CD14-positive monocyte (primary cell): Measurements from ENCODE around the gene SF3B4. TPM values are rescaled to one million over a fixed set of nuclear protein-coding genes. Genes with fewer than 3 reads are reported as not detected.

Experiments
- DNase-seq, 3 donors: peaks; one replicate each; pipeline ENCODE4 v3.0.0-alpha.2; 2011 to 2022
- H2AFZ ChIP-seq: 2 replicates; pipeline ENCODE4 v1.6.0; 2012; ENCODE audit warnings: mild to moderate bottlenecking, low read depth, low read length, inconsistent platforms; ENCODE audit not compliant: insufficient read depth, poor library complexity, severe bottlenecking
- H3K27ac ChIP-seq, 2 donors: 1 replicate in 1 of 2; 2 replicates in 1 of 2; pipeline ENCODE4 v1.5.1; 2012 to 2013; ENCODE audit warnings: low read length in 2 of 2, control low read depth in 1 of 2, inconsistent platforms in 1 of 2, low read depth in 1 of 2, mild to moderate bottlenecking in 1 of 2
- H3K27me3 ChIP-seq, 2 donors: one replicate each; pipeline versions ENCODE4 v1.6.0 to v1.6.1; 2011 to 2013; ENCODE audit warnings: low read length in 2 of 2; ENCODE audit not compliant: control insufficient read depth in 2 of 2, insufficient read depth in 2 of 2
- H3K36me3 ChIP-seq, 2 donors: replicated peaks in 1 of 2; 1 replicate in 1 of 2; 2 replicates in 1 of 2; pipeline versions ENCODE4 v1.5.1 to v1.6.1; 2012 to 2013; ENCODE audit warnings: low read length in 2 of 2, control low read depth in 1 of 2, inconsistent platforms in 1 of 2, mild to moderate bottlenecking in 1 of 2; ENCODE audit not compliant: insufficient read depth in 2 of 2, control insufficient read depth in 1 of 2
- H3K4me1 ChIP-seq, 2 donors: 1 replicate in 1 of 2; 2 replicates in 1 of 2; pipeline versions ENCODE4 v1.5.1 to v1.6.1; 2012 to 2013; ENCODE audit warnings: low read length in 2 of 2, control low read depth in 1 of 2, inconsistent platforms in 1 of 2, mild to moderate bottlenecking in 1 of 2, moderate library complexity in 1 of 2; ENCODE audit not compliant: insufficient read depth in 2 of 2, control insufficient read depth in 1 of 2
- H3K4me2 ChIP-seq: replicated peaks from 2 replicates; pipeline ENCODE3; 2012; ENCODE audit warnings: low read length, moderate library complexity, mild to moderate bottlenecking; ENCODE audit not compliant: poor library complexity, severe bottlenecking; ENCODE audit errors: extremely low read depth
- H3K4me3 ChIP-seq, 3 experiments: fragments of 200-600 bp in 1 of 3; sonication (generic) in 1 of 3; replicated peaks in 1 of 3; 1 replicate in 2 of 3; 2 replicates in 1 of 3; pipeline ENCODE4 v1.5.1; 2011 to 2013; ENCODE audit warnings: low read length in 3 of 3, mild to moderate bottlenecking in 3 of 3, control low read depth in 2 of 3, low read depth in 2 of 3, inconsistent platforms in 1 of 3, moderate library complexity in 1 of 3
- H3K79me2 ChIP-seq: 2 replicates; pipeline ENCODE4 v1.6.0; 2012; ENCODE audit warnings: mild to moderate bottlenecking, control low read depth, inconsistent platforms, low read length, moderate library complexity; ENCODE audit not compliant: insufficient read depth
- H3K9ac ChIP-seq: 2 replicates; pipeline ENCODE4 v1.6.0; 2017; ENCODE audit warnings: low read length, mild to moderate bottlenecking; ENCODE audit not compliant: insufficient read depth, poor library complexity, severe bottlenecking
- H3K9me3 ChIP-seq, 2 donors: replicated peaks in 1 of 2; 1 replicate in 1 of 2; 2 replicates in 1 of 2; pipeline versions ENCODE4 v1.5.1 to v1.6.1; 2012 to 2013; ENCODE audit warnings: low read length in 2 of 2, control low read depth in 1 of 2; ENCODE audit not compliant: control insufficient read depth in 1 of 2, insufficient read depth in 1 of 2
- H4K20me1 ChIP-seq: 2 replicates; pipeline ENCODE4 v1.6.0; 2012; ENCODE audit warnings: mild to moderate bottlenecking, low read length, control low read depth, moderate library complexity; ENCODE audit not compliant: insufficient read depth
- H3K27ac Mint-ChIP-seq, 7 donors: one replicate each; pipeline ENCODE4 v1.8.0; 2020; ENCODE audit warnings: mild to moderate bottlenecking in 7 of 7, mixed read lengths in 7 of 7, moderate library complexity in 6 of 7, inconsistent platforms in 2 of 7
- H3K27me3 Mint-ChIP-seq, 3 donors: one replicate each; pipeline ENCODE4 v1.8.0; 2021 to 2022; ENCODE audit warnings: low read depth in 3 of 3, mild to moderate bottlenecking in 3 of 3, mixed read lengths in 3 of 3, moderate library complexity in 3 of 3, inconsistent platforms in 1 of 3
- H3K36me3 Mint-ChIP-seq, 2 donors: one replicate each; pipeline ENCODE4 v1.8.0; 2020; ENCODE audit warnings: mixed read lengths in 2 of 2, inconsistent platforms in 1 of 2, mild to moderate bottlenecking in 1 of 2
- H3K4me1 Mint-ChIP-seq: one replicate; pipeline ENCODE4 v1.8.0; 2020; ENCODE audit warnings: mild to moderate bottlenecking, mixed read lengths
- H3K4me3 Mint-ChIP-seq, 2 donors: one replicate each; pipeline ENCODE4 v1.8.0; 2020; ENCODE audit warnings: mild to moderate bottlenecking in 2 of 2, mixed read lengths in 2 of 2, moderate library complexity in 1 of 2
- H3K9me3 Mint-ChIP-seq, 7 donors: one replicate each; pipeline ENCODE4 v1.8.0; 2020 to 2022; ENCODE audit warnings: mixed read lengths in 7 of 7, mild to moderate bottlenecking in 6 of 7, moderate library complexity in 6 of 7, inconsistent platforms in 2 of 7
- CTCF ChIP-seq: fragments of 200-600 bp; IDR thresholded peaks from one replicate; pipeline ENCODE4 v1.8.0; 2022; ENCODE audit warnings: antibody characterized with exemption, mild to moderate bottlenecking
- WGBS: methylation state at CpG from one replicate; pipeline ENCODE4 v1.1.5; 2013; ENCODE audit warnings: missing lambda C conversion rate; ENCODE audit not compliant: insufficient coverage; 5-methylcytosine and 5-hydroxymethylcytosine counted together
- intact Hi-C, 2 donors: fragments of 100-400 bp; cut with micrococcal nuclease; formaldehyde crosslinking; loops; one replicate each; pipeline versions ENCODE4 v1.15.0 to v1.15.1; 2023
- polyA plus RNA-seq, 3 donors: library from polyadenylated mRNA; depleted of rRNA in 1 of 3; unstranded in 2 of 3; stranded (reverse) in 1 of 3; fragments of 300-500 nt in 2 of 3; fragments of >200 nt in 1 of 3; fragmentation: Illumina TruSeq in 2 of 3; gene quantifications; 1 replicate in 2 of 3; 2 replicates in 1 of 3; pipeline ENCODE4 v1.2.3, GENCODE V29; 2012 to 2021

SF3B4 gene
- polyA plus RNA-seq, 3 donors, result 52.2 to 78.6 (median 64.6) TPM

- Mint-ChIP-seq H3K9me3 (peaks cover 0 to 5% (median 0%) of the 10 kb centered on the region in 7 donors), H3K4me3 (peak overlapping the region in 1 of 2 donors; percentile 47), H3K27ac (no peak overlapping the region), H3K4me1 (no peaks in the 10 kb centered on the region), H3K27me3 (peaks cover 63 to 79% (median 65%) of the 10 kb centered on the region in 3 donors), H3K36me3 (peaks cover 0 to 4% of the 10 kb centered on the region in 2 donors)
- Histone ChIP-seq H3K36me3 (no peaks in the 10 kb centered on the region), H2AFZ (no peak overlapping the region), H3K27ac (no peak overlapping the region), H3K9me3 (no peaks in the 10 kb centered on the region), H3K4me3 (no peak overlapping the region), H3K27me3 (peaks cover 33 to 83% of the 10 kb centered on the region in 2 donors), H3K79me2 (no peaks in the 10 kb centered on the region), H3K4me2 (no peak overlapping the region), H3K4me1 (no peaks in the 10 kb centered on the region), H4K20me1 (no peaks in the 10 kb centered on the region), H3K9ac (no peak overlapping the region)
- no peak for DNase-seq
- no peak for TF ChIP-seq CTCF
- WGBS, result 94% methylated on average over 2 of the region's 2 CpGs
- intact Hi-C loops, result loop anchor here in 1 of 2 donors (10.0 kb wide), 1 partner anchor 52 kb away; no protein-coding TSS in a partner anchor
Measured at GRCh38 chr1:149972547-149972946, 44.9 kb upstream of the SF3B4 start.

- Histone ChIP-seq H3K4me3 (no peak overlapping the region), H4K20me1 (no peaks in the 10 kb centered on the region), H2AFZ (no peak overlapping the region), H3K9me3 (no peaks in the 10 kb centered on the region), H3K9ac (no peak overlapping the region), H3K79me2 (no peaks in the 10 kb centered on the region), H3K27me3 (peaks cover 51 to 86% of the 10 kb centered on the region in 2 donors), H3K4me2 (no peak overlapping the region), H3K4me1 (no peaks in the 10 kb centered on the region), H3K36me3 (no peaks in the 10 kb centered on the region), H3K27ac (no peak overlapping the region)
- Mint-ChIP-seq H3K9me3 (peaks cover 0 to 5% (median 0%) of the 10 kb centered on the region in 7 donors), H3K4me1 (peaks cover 2% of the 10 kb centered on the region), H3K36me3 (peaks cover 0 to 4% of the 10 kb centered on the region in 2 donors), H3K27me3 (peaks cover 44 to 71% (median 63%) of the 10 kb centered on the region in 3 donors), H3K27ac (no peak overlapping the region), H3K4me3 (peak overlapping the region in 1 of 2 donors; percentile 42)
- no peak for DNase-seq
- intact Hi-C loops, result loop anchor here (5.0 to 10.0 kb wide), 2 partner anchors 80 to 197 kb away; no protein-coding TSS in a partner anchor
- TF ChIP-seq CTCF, result no peak
Measured at GRCh38 chr1:149967646-149968045, 40.0 kb upstream of the SF3B4 start.
